PFSK-1 (cell line): ENCODE results near the gene HOXA2.

ENCODE experiments used
- FOXP2 ChIP-seq: optimal IDR thresholded peaks from 2 replicates; pipeline ENCODE3; 2011; ENCODE audit warnings: borderline replicate concordance, control low read depth, inconsistent platforms; ENCODE audit not compliant: insufficient read depth; ENCODE audit errors: extremely low read length, extremely low read depth
- POLR2AphosphoS5 ChIP-seq: IDR thresholded peaks from 2 replicates; pipeline ENCODE4 v1.6.1; 2012; ENCODE audit warnings: low read depth, mild to moderate bottlenecking, control low read depth, low read length, moderate library complexity
- REST ChIP-seq, 2 experiments: IDR thresholded peaks; 2 replicates each; pipeline versions ENCODE4 v1.6.1 to v1.8.0; 2011 to 2012; ENCODE audit warnings: low read depth in 2 of 2, low read length in 2 of 2, control low read depth in 1 of 2, inconsistent platforms in 1 of 2, mild to moderate bottlenecking in 1 of 2, moderate library complexity in 1 of 2; ENCODE audit not compliant: insufficient read depth in 1 of 2
- SIN3A ChIP-seq: IDR thresholded peaks from 2 replicates; pipeline ENCODE4 v1.6.1; 2012; ENCODE audit warnings: mild to moderate bottlenecking, low read length, moderate library complexity, borderline replicate concordance; ENCODE audit not compliant: insufficient read depth
- TAF1 ChIP-seq: IDR thresholded peaks from 2 replicates; pipeline ENCODE4 v1.6.1; 2012; ENCODE audit warnings: low read length, control low read depth, borderline replicate concordance; ENCODE audit not compliant: insufficient read depth

GRCh38 chr7:27099453-27100370, 2.8 kb downstream of the HOXA2 start:
- TF ChIP-seq SIN3A, result no peak
- no peak for TF ChIP-seq POLR2AphosphoS5
- TF ChIP-seq REST (IDR thresholded peaks at IDR 0.05; ENCODE audit: insufficient read depth in 1 of 2, low read depth in 2 of 2, low read length in 2 of 2), result no peak
- no peak for TF ChIP-seq TAF1
- no peak for TF ChIP-seq FOXP2
